Activated naive CD8-positive, alpha-beta T cell treated with anti-CD3 and anti-CD28 coated beads for 36 hours (primary cell): Measurements from ENCODE around the gene GGA2. TPM values are rescaled to one million over a fixed set of nuclear protein-coding genes. Genes with fewer than 3 reads are reported as not detected.
A peak's percentile ranks its signal among the peaks of the same experiment; 100 is the strongest.
"Not testable (repeated sequence)": the region's sequence is repeated elsewhere in the genome, so short reads cannot be mapped to it uniquely, and the experiment has no call there.

ENCODE experiments used
- DNase-seq: peaks from one replicate; pipeline ENCODE4 v3.0.0; 2021
- H3K27ac Mint-ChIP-seq: one replicate; pipeline ENCODE4 v1.8.0; 2022; ENCODE audit warnings: mild to moderate bottlenecking, moderate library complexity, mixed read lengths
- H3K27me3 Mint-ChIP-seq: one replicate; pipeline ENCODE4 v1.8.0; 2022; ENCODE audit warnings: mild to moderate bottlenecking, mixed read lengths
- H3K36me3 Mint-ChIP-seq: one replicate; pipeline ENCODE4 v1.8.0; 2021; ENCODE audit warnings: mild to moderate bottlenecking, mixed read lengths
- H3K4me1 Mint-ChIP-seq: one replicate; pipeline ENCODE4 v1.8.0; 2021; ENCODE audit warnings: mixed read lengths
- H3K4me3 Mint-ChIP-seq: one replicate; pipeline ENCODE4 v1.8.0; 2022; ENCODE audit warnings: mild to moderate bottlenecking, moderate library complexity, mixed read lengths
- H3K9me3 Mint-ChIP-seq: one replicate; pipeline ENCODE4 v1.8.0; 2022; ENCODE audit warnings: mixed read lengths
- total RNA-seq, 2 experiments: library from RNA; stranded (reverse); gene quantifications; one replicate each; pipeline ENCODE4 v1.2.3, GENCODE V29; 2021

GGA2 gene
- total RNA-seq, 2 experiments from 2014 or later, result 70.9 to 80.9 TPM

- H3K36me3 Mint-ChIP-seq, result peaks cover 41% of the 10 kb centered on the region
- DNase-seq, result peak; percentile 50
- no peak overlapping the region for H3K4me3 Mint-ChIP-seq
- H3K27ac Mint-ChIP-seq, result peak overlapping the region; percentile 74
- peaks cover 25% of the 10 kb centered on the region for H3K4me1 Mint-ChIP-seq
- H3K9me3 Mint-ChIP-seq, result no peaks in the 10 kb centered on the region
- H3K27me3 Mint-ChIP-seq, result no peaks in the 10 kb centered on the region
Measured at GRCh38 chr16:23514381-23515152, 4.3 kb upstream of the GGA2 start.

DNA sequence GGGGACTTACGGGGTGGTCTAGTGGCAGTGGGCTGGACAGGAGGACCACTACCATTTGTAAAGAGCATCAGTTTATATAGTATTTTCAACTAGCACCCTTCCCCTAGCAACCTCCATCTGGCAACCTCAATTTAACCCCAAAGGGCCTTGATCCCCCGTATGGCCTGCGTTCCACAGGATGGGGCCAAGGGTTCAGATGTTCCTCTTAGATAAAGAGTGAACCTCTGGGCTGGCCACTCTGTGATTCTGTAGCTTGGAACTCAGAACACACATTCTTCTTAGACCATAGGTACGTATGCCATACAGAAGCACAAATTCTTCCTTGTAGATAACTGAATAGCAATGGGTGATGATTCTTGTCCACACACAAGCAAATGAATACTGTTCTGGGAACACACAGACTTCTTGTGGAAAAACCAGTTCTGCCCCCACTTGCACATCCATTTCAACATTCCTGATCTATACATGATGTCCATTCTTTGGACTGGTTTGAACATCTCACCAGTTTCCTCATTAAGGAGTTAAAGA is 1.9 kb upstream of the GGA2 start:
- no peak for DNase-seq
- H3K4me1 Mint-ChIP-seq, result peaks cover 35% of the 10 kb centered on the region
- H3K36me3 Mint-ChIP-seq, result peaks cover 49% of the 10 kb centered on the region
- no peaks in the 10 kb centered on the region for H3K27me3 Mint-ChIP-seq
- no peak overlapping the region for H3K27ac Mint-ChIP-seq
- H3K4me3 Mint-ChIP-seq, result no peak overlapping the region
- H3K9me3 Mint-ChIP-seq, result peaks cover 2% of the 10 kb centered on the region

GRCh38 chr16:23511731-23512130 is 1.4 kb upstream of the GGA2 start:
- peaks cover 53% of the 10 kb centered on the region for H3K36me3 Mint-ChIP-seq
- no peaks in the 10 kb centered on the region for H3K27me3 Mint-ChIP-seq
- H3K9me3 Mint-ChIP-seq, result peaks cover 2% of the 10 kb centered on the region
- peaks cover 37% of the 10 kb centered on the region for H3K4me1 Mint-ChIP-seq
- no peak for DNase-seq
- peak overlapping the region; percentile 80 for H3K4me3 Mint-ChIP-seq
- no peak overlapping the region for H3K27ac Mint-ChIP-seq

DNA sequence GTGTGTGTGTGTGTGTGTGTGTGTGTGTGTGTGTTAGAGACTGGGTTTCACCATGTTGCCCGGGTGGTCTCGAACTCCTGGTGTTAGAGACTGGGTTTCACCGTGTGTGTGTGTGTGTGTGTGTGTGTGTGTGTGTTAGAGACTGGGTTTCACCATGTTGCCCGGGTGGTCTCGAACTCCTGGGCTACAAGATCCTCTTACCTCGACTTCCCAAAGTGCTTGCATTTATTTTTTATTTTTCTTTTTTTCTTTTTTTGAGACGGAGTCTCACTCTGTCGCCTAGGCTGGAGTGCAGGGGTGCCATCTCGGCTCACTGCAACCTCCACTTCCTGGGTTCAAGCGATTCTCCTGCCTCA is 599 bp upstream of the GGA2 start:
- peak overlapping the region; percentile 83 for H3K27ac Mint-ChIP-seq
- peaks cover 55% of the 10 kb centered on the region for H3K36me3 Mint-ChIP-seq
- H3K27me3 Mint-ChIP-seq, DNase-seq, H3K9me3 Mint-ChIP-seq: not testable (repeated sequence)
- peak overlapping the region; percentile 80 for H3K4me3 Mint-ChIP-seq
- H3K4me1 Mint-ChIP-seq, result peaks cover 37% of the 10 kb centered on the region

DNA sequence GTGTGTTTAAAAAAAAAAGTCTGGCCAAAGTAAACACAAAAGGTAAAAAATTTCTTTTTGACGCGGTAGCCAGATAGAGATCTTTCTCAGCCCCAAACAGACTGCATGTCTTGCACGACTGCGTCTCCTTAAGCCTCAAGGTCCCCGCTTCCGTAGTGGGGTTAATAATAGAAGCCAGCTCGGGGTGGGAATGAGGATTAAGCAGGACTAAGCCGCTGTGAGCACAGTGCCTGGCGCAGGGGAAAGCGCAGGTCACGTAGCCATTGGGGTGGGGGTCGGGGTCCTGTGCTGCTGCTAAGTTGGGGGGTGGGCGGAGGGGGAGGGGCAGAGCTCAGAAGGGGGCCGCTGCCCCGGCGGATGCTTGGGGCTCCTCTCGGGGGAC is 521 bp downstream of the GGA2 start:
- DNase-seq, result peak; percentile 17
- Mint-ChIP-seq H3K36me3 (peaks cover 47% of the 10 kb centered on the region), H3K4me3 (peak overlapping the region; percentile 86), H3K27me3 (no peaks in the 10 kb centered on the region), H3K27ac (peak overlapping the region; percentile 89), H3K9me3 (peaks cover 2% of the 10 kb centered on the region), H3K4me1 (peaks cover 37% of the 10 kb centered on the region)

DNA sequence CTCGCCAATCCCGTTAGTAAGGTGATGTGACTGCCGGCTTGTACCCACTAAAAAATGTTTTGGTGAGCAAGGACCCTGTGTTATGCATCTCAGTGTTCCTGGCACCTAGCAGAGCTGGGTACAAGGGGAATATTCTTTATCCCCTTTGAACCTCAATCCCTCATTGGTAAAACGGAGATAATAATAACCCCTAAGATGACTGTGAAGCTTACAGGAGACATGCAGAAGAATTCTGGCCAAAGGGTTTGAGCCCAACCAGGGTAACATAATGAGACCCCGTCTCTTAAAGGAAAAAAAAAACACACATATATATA is 896 bp downstream of the GGA2 start:
- no peak for DNase-seq
- Mint-ChIP-seq H3K4me3 (peak overlapping the region; percentile 86), H3K36me3 (peaks cover 44% of the 10 kb centered on the region), H3K4me1 (peaks cover 37% of the 10 kb centered on the region), H3K9me3 (peaks cover 2% of the 10 kb centered on the region), H3K27ac (peak overlapping the region; percentile 89), H3K27me3 (no peaks in the 10 kb centered on the region)

GRCh38 chr16:23508589-23509440 is 1.5 kb downstream of the GGA2 start:
- peak overlapping the region; percentile 86 for H3K4me3 Mint-ChIP-seq
- H3K27me3 Mint-ChIP-seq, result no peaks in the 10 kb centered on the region
- DNase-seq, result no peak
- H3K4me1 Mint-ChIP-seq, result peaks cover 36% of the 10 kb centered on the region
- peaks cover 2% of the 10 kb centered on the region for H3K9me3 Mint-ChIP-seq
- peak overlapping the region; percentile 36 for H3K27ac Mint-ChIP-seq
- H3K36me3 Mint-ChIP-seq, result peaks cover 38% of the 10 kb centered on the region

DNA sequence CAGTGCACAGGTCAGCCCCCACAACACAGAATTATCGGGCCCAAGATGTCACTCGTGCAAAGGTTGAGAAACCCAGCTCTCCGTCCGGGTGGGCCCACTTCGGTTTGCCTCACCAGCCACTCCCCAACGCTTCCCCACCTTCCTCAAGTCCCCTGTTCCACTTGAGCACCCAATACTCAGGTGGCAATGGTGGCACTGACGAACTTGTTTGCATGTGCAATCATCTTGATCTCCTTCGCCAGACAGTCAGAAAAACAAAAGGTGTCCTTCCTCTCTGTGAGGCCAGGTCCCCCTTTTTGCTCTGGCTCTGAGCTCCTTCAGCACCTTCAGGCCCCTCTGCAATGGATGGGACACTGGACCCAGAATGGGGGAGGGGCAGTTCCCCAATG is 3.7 kb downstream of the GGA2 start:
- Mint-ChIP-seq H3K9me3 (peaks cover 2% of the 10 kb centered on the region), H3K27me3 (no peaks in the 10 kb centered on the region), H3K4me3 (no peak overlapping the region), H3K36me3 (peaks cover 34% of the 10 kb centered on the region), H3K27ac (no peak overlapping the region), H3K4me1 (peaks cover 46% of the 10 kb centered on the region)
- no peak for DNase-seq

- DNase-seq, result no peak
- Mint-ChIP-seq H3K4me1 (peaks cover 46% of the 10 kb centered on the region), H3K4me3 (no peak overlapping the region), H3K9me3 (peaks cover 2% of the 10 kb centered on the region), H3K27me3 (no peaks in the 10 kb centered on the region), H3K27ac (no peak overlapping the region), H3K36me3 (peaks cover 32% of the 10 kb centered on the region)
Measured at GRCh38 chr16:23505671-23506605, 4.4 kb downstream of the GGA2 start.

- DNase-seq, result no peak
- Mint-ChIP-seq H3K4me1 (peaks cover 47% of the 10 kb centered on the region), H3K36me3 (peaks cover 28% of the 10 kb centered on the region), H3K9me3 (peaks cover 2% of the 10 kb centered on the region), H3K27ac (peak overlapping the region; percentile 83), H3K4me3 (peak overlapping the region; percentile 51), H3K27me3 (no peaks in the 10 kb centered on the region)
Measured at GRCh38 chr16:23505180-23505665, 5.1 kb downstream of the GGA2 start.

DNA sequence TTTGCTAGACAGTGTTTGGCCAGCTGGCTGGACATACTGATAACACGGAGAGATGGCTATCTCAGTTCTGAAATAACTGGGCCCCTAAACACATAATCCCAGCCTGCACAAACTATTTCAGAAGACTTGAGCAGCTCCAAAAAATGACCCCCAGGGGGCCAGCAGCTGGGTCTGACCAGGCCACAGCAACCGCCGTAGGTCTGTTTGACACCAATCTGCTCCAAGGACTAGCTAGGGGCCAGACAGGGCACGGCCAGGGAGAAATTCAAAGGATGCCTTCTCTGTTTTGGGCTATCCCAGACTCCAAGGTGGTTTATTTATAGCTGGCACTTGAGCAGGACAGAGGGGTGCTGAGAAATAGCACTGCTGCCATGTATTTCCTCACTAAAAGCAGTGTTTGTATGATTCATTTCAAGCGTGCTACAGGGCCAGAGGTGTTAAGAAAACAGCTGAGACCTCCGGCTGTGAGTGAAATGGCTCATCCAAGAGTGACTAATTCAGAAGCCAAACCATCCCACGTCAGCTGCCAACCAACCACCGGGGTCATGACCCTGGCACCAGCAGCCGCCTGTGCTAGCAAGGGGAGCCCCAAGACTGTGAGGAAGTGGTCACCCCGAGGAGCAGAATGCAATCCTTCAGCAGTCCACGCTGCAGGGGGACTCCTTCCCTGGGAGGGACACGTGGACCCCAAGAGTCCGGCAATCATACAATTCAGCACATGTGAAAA is 5.7 kb downstream of the GGA2 start:
- Mint-ChIP-seq H3K36me3 (peaks cover 28% of the 10 kb centered on the region), H3K9me3 (peaks cover 2% of the 10 kb centered on the region), H3K27ac (peak overlapping the region; percentile 83), H3K27me3 (no peaks in the 10 kb centered on the region), H3K4me3 (peak overlapping the region; percentile 51), H3K4me1 (peaks cover 47% of the 10 kb centered on the region)
- DNase-seq, result peak; percentile 83

DNA sequence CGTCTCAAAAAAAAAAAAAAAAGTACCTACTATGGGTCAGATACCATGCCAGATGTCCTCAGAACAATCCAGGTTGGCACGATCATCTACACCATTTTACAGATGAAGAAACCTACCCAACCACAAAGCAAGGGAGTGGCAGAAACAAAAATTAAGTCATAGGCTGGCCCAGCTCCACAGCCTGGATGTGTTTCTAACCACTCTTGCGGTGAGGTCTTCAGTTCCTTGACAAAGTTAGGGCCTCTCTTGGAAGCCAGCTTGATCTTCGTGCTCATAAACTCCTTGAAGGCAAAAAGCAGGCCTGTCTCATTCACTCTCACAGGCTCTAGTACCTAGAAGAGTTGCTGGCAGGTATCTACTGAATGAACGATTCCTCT is 6.2 kb downstream of the GGA2 start:
- Mint-ChIP-seq H3K4me1 (peaks cover 47% of the 10 kb centered on the region), H3K27me3 (no peaks in the 10 kb centered on the region), H3K4me3 (no peak overlapping the region), H3K9me3 (peaks cover 2% of the 10 kb centered on the region), H3K27ac (no peak overlapping the region), H3K36me3 (peaks cover 24% of the 10 kb centered on the region)
- DNase-seq, result no peak

GRCh38 chr16:23502466-23502865 is 7.8 kb downstream of the GGA2 start:
- Mint-ChIP-seq H3K27ac (no peak overlapping the region), H3K36me3 (peaks cover 12% of the 10 kb centered on the region), H3K9me3 (no peaks in the 10 kb centered on the region), H3K27me3 (no peaks in the 10 kb centered on the region), H3K4me3 (no peak overlapping the region), H3K4me1 (peaks cover 41% of the 10 kb centered on the region)
- DNase-seq, result no peak

DNA sequence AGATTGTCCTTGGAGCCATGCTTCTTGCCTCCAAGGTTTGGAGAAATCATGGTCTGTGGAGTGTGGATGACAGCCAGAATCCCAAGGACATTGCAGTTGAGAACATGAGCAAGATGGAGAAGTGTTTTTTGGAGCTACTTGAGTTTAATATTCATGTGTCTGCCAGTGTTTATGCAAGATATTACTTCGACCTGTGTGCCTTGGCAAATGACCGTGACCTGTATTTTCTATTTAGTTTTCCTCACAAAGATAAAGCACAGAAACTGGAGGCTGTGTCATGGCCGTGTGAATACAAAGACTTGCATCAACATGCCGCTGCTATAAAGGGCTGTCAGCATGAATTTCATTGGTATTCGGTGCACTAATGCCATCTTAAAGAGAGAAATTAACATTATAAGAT is 9.0 kb downstream of the GGA2 start:
- no peak for DNase-seq
- Mint-ChIP-seq H3K36me3 (peaks cover 7% of the 10 kb centered on the region), H3K9me3 (no peaks in the 10 kb centered on the region), H3K4me3 (no peak overlapping the region), H3K4me1 (peaks cover 38% of the 10 kb centered on the region), H3K27ac (no peak overlapping the region), H3K27me3 (no peaks in the 10 kb centered on the region)
